ENCODE results near the gene KAT8.

GRCh38 chr16:31110106-31111034, 7.1 kb upstream of the KAT8 start:
- TF ChIP-seq CTCF (IDR thresholded peaks at IDR 0.05) (no peak), POLR2A (IDR thresholded peaks at IDR 0.05) (no peak)

All from body of pancreas (tissue), 4 donors.